Fibroblast of pulmonary artery (primary cell): Measurements from ENCODE around the gene RBM46.

Experiments
- DNase-seq: peaks from one replicate; pipeline ENCODE4 v3.0.0-alpha.2; 2010; ENCODE audit warnings: low read depth
- H3K4me3 ChIP-seq: replicated peaks from 2 replicates; pipeline ENCODE4 v1.5.1; 2011; ENCODE audit warnings: low read depth, mild to moderate bottlenecking, control low read depth, low read length, moderate library complexity
- TF ChIP-seq, protein P1 (sequence below): IDR thresholded peaks from 2 replicates; pipeline ENCODE4 v1.5.1; 2011; ENCODE audit warnings: mild to moderate bottlenecking, control low read depth, low read length, inconsistent platforms; ENCODE audit errors: missing control alignments

RBM46 gene

DNA sequence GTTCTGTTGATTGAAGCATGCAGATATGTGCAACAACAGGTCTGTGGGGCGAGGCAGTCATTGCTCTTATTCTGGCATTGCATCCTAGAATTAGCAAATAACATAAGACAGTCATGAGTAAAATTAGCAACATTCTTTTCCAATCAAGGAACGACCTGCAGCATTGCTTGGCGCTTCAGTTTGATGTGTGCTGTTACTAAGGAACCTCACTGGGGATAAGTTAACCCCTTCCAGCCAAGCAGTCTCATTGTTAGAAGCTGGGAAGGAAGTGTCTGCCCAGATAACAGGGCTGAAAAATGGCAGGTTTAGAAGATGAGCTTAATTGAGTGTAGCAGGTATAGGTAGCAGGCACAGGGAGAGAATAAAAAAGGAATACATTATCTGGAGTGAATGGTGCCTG, 55.4 kb downstream of the RBM46 start:
- no peak for DNase-seq
- H3K4me3 ChIP-seq = no peak overlapping the region
- TF ChIP-seq, protein P1, sequence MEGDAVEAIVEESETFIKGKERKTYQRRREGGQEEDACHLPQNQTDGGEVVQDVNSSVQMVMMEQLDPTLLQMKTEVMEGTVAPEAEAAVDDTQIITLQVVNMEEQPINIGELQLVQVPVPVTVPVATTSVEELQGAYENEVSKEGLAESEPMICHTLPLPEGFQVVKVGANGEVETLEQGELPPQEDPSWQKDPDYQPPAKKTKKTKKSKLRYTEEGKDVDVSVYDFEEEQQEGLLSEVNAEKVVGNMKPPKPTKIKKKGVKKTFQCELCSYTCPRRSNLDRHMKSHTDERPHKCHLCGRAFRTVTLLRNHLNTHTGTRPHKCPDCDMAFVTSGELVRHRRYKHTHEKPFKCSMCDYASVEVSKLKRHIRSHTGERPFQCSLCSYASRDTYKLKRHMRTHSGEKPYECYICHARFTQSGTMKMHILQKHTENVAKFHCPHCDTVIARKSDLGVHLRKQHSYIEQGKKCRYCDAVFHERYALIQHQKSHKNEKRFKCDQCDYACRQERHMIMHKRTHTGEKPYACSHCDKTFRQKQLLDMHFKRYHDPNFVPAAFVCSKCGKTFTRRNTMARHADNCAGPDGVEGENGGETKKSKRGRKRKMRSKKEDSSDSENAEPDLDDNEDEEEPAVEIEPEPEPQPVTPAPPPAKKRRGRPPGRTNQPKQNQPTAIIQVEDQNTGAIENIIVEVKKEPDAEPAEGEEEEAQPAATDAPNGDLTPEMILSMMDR = no peak

- TF ChIP-seq, protein P1 = no peak
- no peak overlapping the region for H3K4me3 ChIP-seq
- DNase-seq = no peak
These were observed 57.1 kb downstream of the RBM46 start for GRCh38 chr4:154838155-154838554.

- TF ChIP-seq, protein P1 = no peak
- H3K4me3 ChIP-seq = no peak overlapping the region
- no peak for DNase-seq
These were observed 57.6 kb downstream of the RBM46 start for GRCh38 chr4:154838694-154839093.

DNA sequence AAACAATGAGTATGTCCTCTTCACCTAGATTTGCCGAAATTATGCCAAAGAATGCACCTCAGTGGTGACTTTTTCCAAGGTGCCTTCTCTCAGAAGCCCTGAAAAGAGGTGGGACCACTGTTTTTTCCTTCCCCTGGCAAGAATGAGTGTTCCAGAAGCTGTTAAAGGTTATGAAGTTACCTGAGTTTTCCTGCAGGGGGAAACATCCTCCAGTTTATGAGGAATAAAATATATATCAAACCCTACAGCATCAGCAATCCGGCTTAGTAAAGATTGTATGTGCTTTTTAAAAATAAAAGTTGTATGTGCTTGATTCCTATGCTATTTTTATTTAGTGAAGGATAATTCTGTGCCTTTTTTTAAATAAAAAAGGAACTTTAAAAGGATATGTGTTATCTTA, 73.3 kb downstream of the RBM46 start:
- TF ChIP-seq, protein P1 = peak; percentile 44
- peak; percentile 52 for DNase-seq
- H3K4me3 ChIP-seq = no peak overlapping the region

- TF ChIP-seq, protein P1 = no peak
- H3K4me3 ChIP-seq = no peak overlapping the region
- DNase-seq = no peak
These were observed 77.1 kb downstream of the RBM46 start for GRCh38 chr4:154858166-154858565.

DNA sequence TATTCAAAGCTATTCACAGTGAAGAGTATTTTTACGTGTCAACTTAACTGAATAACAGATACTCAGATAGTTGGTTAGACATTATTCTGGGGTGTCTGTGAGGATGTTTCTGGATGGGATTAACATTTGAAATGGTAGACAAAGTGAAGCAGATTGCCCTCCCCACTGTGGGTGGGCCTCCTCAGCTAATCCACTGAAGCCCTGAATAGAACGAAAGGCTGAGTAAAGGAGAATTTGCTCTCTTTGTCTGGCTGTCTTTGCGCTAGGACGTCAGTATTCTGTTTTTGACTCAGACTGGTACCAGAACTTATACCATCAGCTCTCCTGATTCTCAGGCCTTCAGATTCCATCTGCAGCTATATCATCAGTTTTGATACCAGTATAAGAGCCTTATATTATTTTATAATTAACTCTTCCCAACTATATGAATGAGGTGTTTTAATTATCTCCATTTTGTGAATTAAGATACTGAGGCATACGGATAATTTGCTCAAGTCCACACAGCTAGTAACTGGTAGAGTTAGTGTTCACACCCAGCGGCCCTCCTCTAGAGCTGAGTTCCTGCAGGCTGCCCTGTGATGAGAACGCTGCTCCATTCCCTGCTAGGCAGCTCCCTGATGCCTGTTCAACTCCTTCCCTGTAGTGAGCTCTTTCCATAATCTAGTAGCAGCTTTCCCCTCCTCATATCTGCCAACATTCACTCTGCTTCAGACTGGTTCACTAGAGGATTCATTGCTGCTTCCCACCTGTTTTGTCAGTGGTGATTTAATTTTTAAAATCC, 87.5 kb downstream of the RBM46 start:
- no peak overlapping the region for H3K4me3 ChIP-seq
- TF ChIP-seq, protein P1 = no peak
- DNase-seq = no peak

DNA sequence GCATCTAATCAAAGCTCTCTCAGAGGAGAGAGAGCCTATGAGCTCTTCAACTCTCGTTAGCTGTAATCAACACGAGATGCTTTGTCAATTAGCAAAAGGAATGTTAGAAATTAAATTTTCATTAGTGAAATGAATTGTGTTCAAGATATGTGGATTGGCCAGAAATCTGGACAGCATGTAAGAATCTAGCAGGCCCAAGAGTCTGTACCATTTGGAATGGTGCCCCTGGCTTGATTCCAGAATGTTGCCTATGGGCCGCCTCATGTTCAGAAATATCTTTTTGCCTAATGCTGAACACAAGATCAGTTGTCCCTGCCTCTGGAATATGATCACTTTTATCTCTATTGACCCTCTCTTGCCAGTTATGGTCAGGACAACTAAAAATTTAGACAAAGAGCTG, 88.2 kb downstream of the RBM46 start:
- no peak for DNase-seq
- no peak overlapping the region for H3K4me3 ChIP-seq
- TF ChIP-seq, protein P1 = no peak
